Stromal cell of bone marrow (primary cell): ENCODE data around the gene MGAT3.
"Not testable (repeated sequence)": the region's sequence is repeated elsewhere in the genome, so short reads cannot be mapped to it uniquely, and the experiment has no call there.

Source experiments
- DNase-seq: peaks from one replicate; pipeline ENCODE4 v3.0.0-alpha.2; 2012; ENCODE audit warnings: low read depth

The MGAT3 gene

GRCh38 chr22:39456522-39457197, at the start of gene MGAT3:
Gene MGAT3 (plus strand): TSS chr22:39457012. CDS start chr22:39487348, 30,336 bp downstream.
- no peak for DNase-seq

DNA sequence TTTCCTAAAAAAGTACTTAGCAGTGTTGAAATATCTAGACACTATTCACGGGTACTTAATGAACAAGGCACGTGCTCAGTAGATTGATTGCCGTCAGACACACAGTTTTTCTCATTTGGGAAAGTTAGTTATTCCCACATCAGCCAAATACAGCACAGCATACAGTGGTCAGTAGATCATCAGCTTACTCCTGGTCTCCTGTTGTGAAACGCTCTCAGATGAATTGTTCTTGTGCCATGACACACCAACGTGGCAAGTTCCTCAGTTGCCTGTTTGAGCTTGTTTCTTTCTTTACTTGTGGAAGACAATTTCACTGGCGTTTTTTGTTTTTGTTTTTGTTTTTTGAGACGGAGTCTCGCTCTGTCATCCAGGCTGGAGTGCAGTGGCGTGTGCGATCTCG, 48.6 kb upstream of the MGAT3 start:
- DNase-seq: no peak

GRCh38 chr22:39408807-39409206, 48.0 kb upstream of the MGAT3 start:
- no peak for DNase-seq

- DNase-seq: no peak
Observed at GRCh38 chr22:39409516-39410029, 47.2 kb upstream of the MGAT3 start.

DNA sequence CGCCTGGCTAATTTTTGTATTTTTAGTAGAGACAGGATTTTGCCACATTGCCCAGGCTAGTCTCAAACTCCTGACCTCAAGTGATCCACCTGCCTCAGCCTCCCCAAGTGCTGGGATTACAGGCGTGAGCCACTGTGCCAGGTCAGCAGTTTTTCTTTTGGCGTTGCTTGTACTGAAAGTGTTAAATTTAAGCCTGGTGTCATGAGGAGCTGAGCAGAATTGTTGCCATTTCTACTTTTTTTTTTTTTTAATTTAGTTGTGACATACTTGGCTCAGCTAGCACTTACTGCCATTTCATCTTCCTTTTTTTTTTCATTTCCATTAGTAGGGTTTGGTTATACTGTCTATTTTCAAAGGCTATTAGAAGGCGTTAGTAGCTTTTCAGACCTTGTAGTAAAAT, 46.5 kb upstream of the MGAT3 start:
- DNase-seq: no peak

DNA sequence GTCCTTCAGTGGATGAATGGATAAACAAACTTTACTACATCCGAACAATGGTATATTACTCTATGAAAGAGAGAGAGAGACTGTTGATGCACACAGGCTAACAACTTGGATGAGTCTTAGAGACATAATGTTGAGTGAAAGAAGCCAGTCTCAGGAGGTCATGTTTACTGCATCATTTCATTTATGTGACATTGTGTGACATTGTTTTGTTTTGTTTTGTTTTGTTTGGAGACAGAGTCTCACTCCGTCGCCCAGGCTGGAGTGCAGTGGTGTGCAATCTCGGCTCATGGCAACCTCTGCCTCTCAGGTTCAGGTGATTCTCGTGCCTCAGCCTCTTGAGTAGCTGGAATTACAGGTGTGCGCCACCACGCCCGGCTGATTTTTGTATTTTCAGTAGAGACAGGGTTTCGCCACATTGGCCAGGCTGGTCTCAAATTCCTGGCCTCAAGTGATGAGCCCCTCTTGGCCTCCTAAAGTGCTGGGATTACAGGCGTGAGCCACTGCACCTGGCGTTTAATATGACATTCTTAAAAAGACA, 44.9 kb upstream of the MGAT3 start:
- DNase-seq: not testable (repeated sequence)

DNA sequence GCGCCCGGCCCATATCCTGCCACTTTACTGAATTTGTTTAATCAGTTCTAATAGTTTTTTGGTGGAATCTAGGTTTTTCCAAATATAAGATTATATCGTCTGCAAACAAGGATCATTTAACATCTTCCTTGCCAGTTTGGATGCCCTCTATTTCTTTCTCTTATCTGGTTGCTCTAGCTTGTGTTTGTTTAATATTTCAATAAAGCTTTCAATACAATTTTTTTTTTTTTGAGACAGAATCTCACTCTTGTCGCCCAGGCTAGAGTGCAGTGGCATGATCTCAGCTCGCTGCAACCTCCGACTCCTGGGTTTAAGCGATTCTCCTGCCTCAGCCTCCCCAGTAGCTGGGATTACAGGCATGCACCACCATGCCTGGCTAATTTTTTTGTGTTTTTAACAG, 43.6 kb upstream of the MGAT3 start:
- not testable (repeated sequence) for DNase-seq

- no peak for DNase-seq
Observed at GRCh38 chr22:39414377-39414776, 42.4 kb upstream of the MGAT3 start.

GRCh38 chr22:39414886-39415285, 41.9 kb upstream of the MGAT3 start:
- DNase-seq: no peak

DNA sequence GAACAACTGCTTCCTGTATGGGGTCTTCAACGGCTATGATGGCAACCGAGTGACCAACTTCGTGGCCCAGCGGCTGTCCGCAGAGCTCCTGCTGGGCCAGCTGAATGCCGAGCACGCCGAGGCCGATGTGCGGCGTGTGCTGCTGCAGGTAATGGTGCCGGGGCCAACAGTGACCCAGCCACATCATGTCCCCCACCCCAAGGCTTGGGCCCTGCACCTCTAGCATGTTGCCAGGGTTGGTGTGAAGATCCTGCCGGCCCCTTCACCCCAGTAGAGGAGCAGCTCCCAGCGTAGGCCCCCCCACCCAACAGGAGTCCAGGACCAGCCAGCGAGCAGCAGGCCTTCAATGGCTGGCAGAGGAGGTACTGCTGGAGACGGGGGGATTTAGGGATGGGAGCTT, 41.3 kb upstream of the MGAT3 start:
- DNase-seq: no peak

DNA sequence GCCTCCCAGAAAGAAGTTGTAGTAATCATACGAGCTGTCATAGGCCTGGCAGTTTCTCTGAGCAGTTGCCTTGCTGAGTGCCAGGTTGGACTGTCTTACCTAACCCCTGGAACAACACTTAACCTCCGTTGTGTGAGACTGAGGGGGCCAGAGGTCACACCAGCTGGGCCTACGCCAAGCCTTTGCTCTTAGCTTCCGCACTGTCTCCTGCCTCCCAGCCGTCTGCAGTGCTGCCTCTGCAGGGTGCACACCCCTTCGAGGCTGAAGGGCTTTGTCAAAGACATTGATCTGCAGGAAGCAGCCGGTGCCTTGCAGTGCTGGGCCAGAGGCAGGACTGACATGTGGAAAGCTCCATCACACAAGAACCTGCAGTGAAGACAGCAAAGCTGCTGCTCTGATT, 40.5 kb upstream of the MGAT3 start:
- no peak for DNase-seq

- no peak for DNase-seq
Observed at GRCh38 chr22:39417641-39418040, 39.2 kb upstream of the MGAT3 start.

DNA sequence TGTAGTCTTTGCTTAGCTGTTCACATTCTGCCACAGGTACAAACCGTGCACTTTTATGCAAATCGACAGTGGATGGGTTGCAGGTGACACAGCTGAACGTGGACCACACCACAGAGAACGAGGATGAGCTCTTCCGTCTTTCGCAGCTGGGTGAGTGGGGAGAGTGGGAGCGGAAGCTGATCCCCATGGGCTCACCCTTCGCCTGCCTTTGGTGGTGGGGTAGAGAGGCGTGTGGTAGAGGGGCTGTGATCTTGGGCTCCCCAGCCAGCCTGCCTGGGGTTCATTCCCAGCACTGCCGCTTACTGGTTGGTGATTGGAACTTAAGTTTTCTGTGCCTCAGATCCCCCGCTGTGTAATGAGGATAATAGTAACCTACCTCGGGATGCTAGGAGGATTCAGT, 38.1 kb upstream of the MGAT3 start:
- DNase-seq: no peak

DNA sequence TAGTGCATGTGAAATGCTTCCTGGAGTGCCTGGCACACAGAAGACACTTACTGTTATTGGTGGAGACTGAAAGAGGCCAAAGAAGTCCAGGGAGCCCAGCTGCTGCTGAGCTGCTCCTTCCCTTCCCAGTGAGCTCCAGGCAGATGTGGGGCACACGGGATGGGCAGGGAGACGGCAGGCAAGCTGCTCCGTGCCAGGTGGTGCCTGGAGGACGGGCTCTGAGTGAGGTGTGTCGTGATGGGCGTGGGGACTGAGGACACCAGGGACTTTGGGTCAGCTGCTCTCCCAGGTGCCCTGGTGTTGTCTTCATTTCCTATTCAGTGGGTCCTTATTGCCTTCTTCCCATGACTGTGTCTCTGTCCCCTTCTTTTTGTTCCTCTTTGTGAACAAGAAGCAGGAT, 37.7 kb upstream of the MGAT3 start:
- no peak for DNase-seq

DNA sequence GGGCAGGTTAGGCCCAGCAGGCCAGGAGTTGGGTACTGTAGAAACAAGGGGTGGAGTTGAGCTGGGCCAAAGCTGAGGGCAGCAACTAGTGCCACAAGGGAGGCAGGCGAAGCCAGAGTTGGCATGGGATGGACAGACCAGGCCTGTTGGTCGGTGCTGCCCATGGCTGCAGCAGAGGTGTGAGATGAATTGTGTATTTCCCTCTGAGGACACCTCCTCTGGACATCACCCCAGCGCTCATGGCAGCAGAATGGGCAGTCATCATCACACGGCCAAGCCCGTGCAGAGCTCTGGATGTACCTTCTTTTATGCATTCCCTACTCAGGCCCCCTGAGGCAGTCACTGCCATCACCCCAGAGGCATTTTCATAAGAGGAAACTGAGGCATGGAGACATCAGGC, 36.9 kb upstream of the MGAT3 start:
- DNase-seq: no peak

- no peak for DNase-seq
Observed at GRCh38 chr22:39421691-39422090, 35.1 kb upstream of the MGAT3 start.

GRCh38 chr22:39422101-39422500, 34.7 kb upstream of the MGAT3 start:
- DNase-seq: no peak

GRCh38 chr22:39422721-39423120, 34.1 kb upstream of the MGAT3 start:
- DNase-seq: no peak

DNA sequence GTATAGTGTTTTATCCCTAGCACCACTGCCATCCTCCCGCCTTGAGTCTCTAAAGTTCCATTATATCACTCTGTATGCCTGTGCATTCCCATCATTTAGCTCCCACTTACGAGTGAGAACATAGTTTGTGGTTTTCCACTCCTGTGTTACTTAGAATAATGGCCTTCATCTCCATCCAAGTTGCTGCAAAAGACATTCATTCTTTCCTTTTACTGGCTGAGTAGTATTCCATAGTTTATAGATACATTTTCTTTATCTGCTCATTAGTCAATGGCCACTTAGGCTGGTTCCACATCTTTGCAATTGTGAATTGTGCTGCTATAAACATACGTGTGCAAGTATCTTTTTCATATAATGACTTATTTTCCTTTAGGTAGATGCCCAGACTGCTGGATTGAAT, 32.8 kb upstream of the MGAT3 start:
- DNase-seq: no peak

DNA sequence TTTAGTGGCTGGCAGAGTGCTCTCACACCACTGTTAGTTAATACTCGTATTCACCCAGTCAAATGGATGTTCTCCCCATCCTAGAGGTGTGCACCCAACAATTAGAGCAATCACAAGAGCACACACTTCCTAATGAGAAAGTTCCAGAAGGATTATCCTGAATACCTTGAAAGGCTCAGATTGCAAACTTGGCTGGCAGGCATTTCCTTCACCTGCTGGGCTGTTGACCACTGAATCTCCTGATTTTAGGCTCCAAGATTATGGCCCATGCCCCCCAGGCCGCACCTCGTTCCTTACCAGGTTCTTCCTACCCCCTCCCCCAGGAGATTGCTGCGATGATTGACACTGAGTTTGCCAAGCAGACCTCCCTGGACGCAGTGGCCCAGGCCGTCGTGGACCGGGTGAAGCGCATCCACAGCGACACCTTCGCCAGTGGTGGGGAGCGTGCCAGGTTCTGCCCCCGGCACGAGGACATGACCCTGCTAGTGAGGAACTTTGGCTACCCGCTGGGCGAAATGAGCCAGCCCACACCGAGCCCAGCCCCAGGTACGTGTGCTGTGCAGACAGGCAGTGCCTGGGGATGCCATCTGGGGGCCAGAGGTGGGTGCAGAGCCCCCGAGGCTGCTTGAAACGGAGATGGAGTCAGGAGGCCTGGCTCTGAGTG, 30.3 kb upstream of the MGAT3 start:
- DNase-seq: no peak

DNA sequence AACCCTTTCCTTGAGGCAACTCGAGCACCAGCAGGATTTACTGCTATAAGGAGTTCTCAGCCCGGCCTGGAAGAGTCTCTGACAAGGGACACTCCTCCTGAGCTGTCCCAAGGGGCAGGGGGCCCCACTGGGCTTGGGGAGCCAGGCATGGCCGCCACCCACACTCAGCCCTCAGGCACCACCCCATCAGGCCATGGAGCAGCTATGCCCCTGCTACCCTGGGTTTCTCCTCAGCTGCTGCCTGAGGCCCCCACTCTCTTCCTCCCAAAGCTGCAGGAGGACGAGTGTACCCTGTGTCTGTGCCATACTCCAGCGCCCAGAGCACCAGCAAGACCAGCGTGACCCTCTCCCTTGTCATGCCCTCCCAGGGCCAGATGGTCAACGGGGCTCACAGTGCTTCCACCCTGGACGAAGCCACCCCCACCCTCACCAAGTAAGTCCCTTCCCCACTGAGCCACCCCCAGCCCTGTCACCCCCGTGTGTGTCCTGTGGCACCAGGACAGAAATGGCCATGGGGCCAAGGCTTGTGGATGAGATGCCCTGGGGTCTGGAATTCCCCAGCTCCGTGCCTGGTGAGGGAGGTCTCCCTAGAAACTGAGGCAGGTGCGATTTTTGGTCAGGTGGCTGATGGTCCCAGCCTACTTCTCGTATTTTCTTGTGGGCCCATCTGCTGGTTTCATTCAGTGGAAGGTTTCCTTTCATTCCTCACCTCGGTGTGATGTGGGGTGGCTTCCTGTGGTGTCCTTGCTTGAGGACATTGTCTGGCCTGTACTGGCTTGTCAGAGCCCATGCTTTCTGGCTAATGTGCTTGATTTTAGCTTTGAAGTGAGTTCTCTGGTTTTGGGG, 28.8 kb upstream of the MGAT3 start:
- DNase-seq: no peak

GRCh38 chr22:39428597-39429071, 28.2 kb upstream of the MGAT3 start:
- DNase-seq: no peak
